K562 (cell line): ENCODE results near the gene FUCA1. TPM values are rescaled to one million over a fixed set of nuclear protein-coding genes. Genes with fewer than 3 reads are reported as not detected.

Source experiments
- ARID3A ChIP-seq: IDR thresholded peaks from 2 replicates; pipeline ENCODE4 v1.6.1; 2012; ENCODE audit warnings: low read depth, low read length, improper control_type of control experiment, borderline replicate concordance
- ATF4 ChIP-seq: fragments of 450-650 bp; formaldehyde crosslinking; IDR thresholded peaks from 2 replicates; pipeline ENCODE4 v1.4.0; 2022; ENCODE audit warnings: mild to moderate bottlenecking, moderate library complexity
- BCOR ChIP-seq: fragments of 450-650 bp; IDR thresholded peaks from 2 replicates; pipeline ENCODE4 v1.6.1; 2016
- CREB5 ChIP-seq: fragments of 250-450 bp; sonication (Bioruptor Pico); IDR thresholded peaks from 2 replicates; pipeline ENCODE4 v1.5.0; 2020; ENCODE audit warnings: mild to moderate bottlenecking
- ELK1 ChIP-seq: sonication (generic); formaldehyde crosslinking; IDR thresholded peaks from 2 replicates; pipeline ENCODE4 v1.8.1; 2022; ENCODE audit warnings: missing genetic modification reagents
- EZH2 ChIP-seq: IDR thresholded peaks from 2 replicates; pipeline ENCODE4 v1.6.1; 2012; ENCODE audit warnings: low read depth, mild to moderate bottlenecking, inconsistent platforms, low read length, borderline replicate concordance
- L3MBTL2 ChIP-seq: fragments of 450-650 bp; IDR thresholded peaks from 2 replicates; pipeline ENCODE4 v1.6.1; 2016; ENCODE audit warnings: mild to moderate bottlenecking, moderate library complexity
- PRMT5 ChIP-seq: sonication (generic); formaldehyde crosslinking; IDR thresholded peaks from 2 replicates; pipeline ENCODE4 v1.5.0; 2020; ENCODE audit warnings: missing genetic modification reagents
- SRF ChIP-seq, 2 experiments: fragments of 250-450, 450-650 bp in 1 of 2; sonication (Bioruptor Pico) in 1 of 2; sonication (generic) in 1 of 2; formaldehyde crosslinking; IDR thresholded peaks; 2 replicates each; pipeline versions ENCODE4 v1.5.0 to v1.5.1; 2020 to 2022; ENCODE audit warnings: mild to moderate bottlenecking in 1 of 2, missing genetic modification reagents in 1 of 2
- TCF7 ChIP-seq: sonication (generic); IDR thresholded peaks from 2 replicates; pipeline ENCODE4 v1.6.1; 2016; ENCODE audit warnings: antibody characterized with exemption, borderline replicate concordance
- TSC22D4 ChIP-seq: fragments of 450-650 bp; IDR thresholded peaks from 2 replicates; pipeline ENCODE4 v1.6.1; 2016; ENCODE audit warnings: missing genetic modification characterization, missing biosample characterization, control low read depth
- ZNF140 ChIP-seq: fragments of 250-450 bp; sonication (Bioruptor Pico); IDR thresholded peaks from 2 replicates; pipeline ENCODE4 v1.8.0; 2021; ENCODE audit warnings: moderate library complexity, mild to moderate bottlenecking, inconsistent platforms
- ZNF263 ChIP-seq: sonication (generic); formaldehyde crosslinking; IDR thresholded peaks from 2 replicates; pipeline ENCODE4 v1.8.0; 2022; ENCODE audit warnings: mild to moderate bottlenecking, missing genetic modification reagents, borderline replicate concordance
- ZNF75A ChIP-seq: fragments of 450-650 bp; formaldehyde crosslinking; IDR thresholded peaks from 2 replicates; pipeline ENCODE4 v1.4.0; 2020; ENCODE audit warnings: mild to moderate bottlenecking
- ZZZ3 ChIP-seq: fragments of 450-650 bp; IDR thresholded peaks from 2 replicates; pipeline ENCODE4 v1.6.1; 2016; ENCODE audit warnings: antibody characterized with exemption, mild to moderate bottlenecking, moderate library complexity
- polyA plus RNA-seq, 8 experiments: library from polyadenylated mRNA; depleted of rRNA in 4 of 8; stranded (reverse) in 5 of 8; unstranded in 3 of 8; fragments of >200 nt; fragmentation: Nextera tagmentation in 2 of 8; fragmentation: Illumina TruSeq in 1 of 8; extraction: Ambion mirVana in 2 of 8; extraction: Trizol in 1 of 8; gene quantifications; 2 replicates each; pipeline versions ENCODE4 v1.2.1 to v1.2.3, GENCODE V29; 2011 to 2014; ENCODE audit warnings: inconsistent platforms in 1 of 8, missing spikeins in 1 of 8
- total RNA-seq, 7 experiments: library from RNA; depleted of rRNA in 6 of 7; stranded (reverse); fragments of >200 nt in 6 of 7; fragmentation: Illumina TruSeq in 2 of 7; extraction: Trizol in 2 of 7; gene quantifications; 2 replicates each; pipeline versions ENCODE4 v1.2.1 to v1.2.3, GENCODE V29; 2011 to 2021; ENCODE audit warnings: low replicate concordance in 1 of 7

Gene FUCA1
- total and polyA plus RNA-seq, 9 of the 15 experiments (the other 6 are each of a cell fraction or from before 2014, with no cell fraction given): 7.0 to 20.5 (median 13.5) TPM

- TF ChIP-seq ELK1 (CRISPR knock-in tag): no peak
- TF ChIP-seq ZNF75A (CRISPR knock-in tag): no peak
- no peak for TF ChIP-seq EZH2
- TF ChIP-seq ARID3A: no peak
- TF ChIP-seq ZNF263: no peak
- TF ChIP-seq TSC22D4 (tag): no peak
- TF ChIP-seq SRF (CRISPR knock-in tag; IDR thresholded peaks at IDR 0.05): no peak
- 0 out of 2 replicates have a peak, but pooled peaks have one; percentile 25 for TF ChIP-seq TCF7
- no peak for TF ChIP-seq PRMT5 (CRISPR knock-in tag)
- no peak for TF ChIP-seq CREB5 (CRISPR knock-in tag)
- no peak for TF ChIP-seq ATF4 (CRISPR knock-in tag)
- no peak for TF ChIP-seq ZNF140 (CRISPR knock-in tag)
- no peak for TF ChIP-seq L3MBTL2
- peak; percentile 60; the same call in 1 of the 2 replicates for TF ChIP-seq BCOR
- TF ChIP-seq ZZZ3: no peak
Measured at GRCh38 chr1:23810818-23811540, 57.1 kb downstream of the FUCA1 start (continued).
